Body of pancreas (tissue), 4 donors: ENCODE data around the gene HHAT. TPM values are rescaled to one million over a fixed set of nuclear protein-coding genes. Genes with fewer than 3 reads are reported as not detected.

ENCODE experiments used
- ATAC-seq: fragments of 150-250 bp; one replicate; pipeline ENCODE4 v1.9.1; 2016
- DNase-seq, 4 donors: peaks; one replicate each; pipeline ENCODE4 v3.0.0-alpha.2; 2019
- H3K27ac ChIP-seq, 4 donors: fragments of 200-600 bp; sonication (generic); 1 replicate in 3 of 4; 2 replicates in 1 of 4; pipeline versions ENCODE4 v1.5.1 to v1.6.1; 2016 to 2019; ENCODE audit warnings: mild to moderate bottlenecking in 1 of 4, mixed read lengths in 1 of 4, moderate library complexity in 1 of 4
- H3K27me3 ChIP-seq, 2 donors: fragments of 200-600 bp; sonication (generic); one replicate each; pipeline ENCODE4 v1.6.0; 2016; ENCODE audit warnings: mild to moderate bottlenecking in 1 of 2
- H3K36me3 ChIP-seq, 2 donors: fragments of 200-600 bp; sonication (generic); replicated peaks in 1 of 2; 2 replicates each; pipeline ENCODE4 v1.5.1; 2016; ENCODE audit warnings: low read depth in 2 of 2; ENCODE audit not compliant: insufficient read depth in 1 of 2
- H3K4me1 ChIP-seq: fragments of 200-600 bp; sonication (generic); one replicate; pipeline ENCODE4 v1.6.0; 2016
- H3K4me3 ChIP-seq, 2 donors: fragments of 200-600 bp; sonication (generic); 1 replicate in 1 of 2; 2 replicates in 1 of 2; pipeline ENCODE4 v1.5.1; 2016 to 2019
- H3K9me3 ChIP-seq, 3 donors: fragments of 200-600 bp; sonication (generic); 1 replicate in 2 of 3; 2 replicates in 1 of 3; pipeline ENCODE4 v1.5.1; 2016
- POLR2A ChIP-seq, 3 donors: fragments of 450-650 bp; IDR thresholded peaks; one replicate each; pipeline ENCODE4 v1.6.1; 2016; ENCODE audit warnings: antibody characterized with exemption in 3 of 3, mild to moderate bottlenecking in 2 of 3
- WGBS, 2 donors: methylation state at CpG; one replicate each; pipeline ENCODE4 v1.1.5; 2017; 5-methylcytosine and 5-hydroxymethylcytosine counted together
- intact Hi-C: fragments of 100-400 bp; cut with DNase I; formaldehyde crosslinking; loops from one replicate; pipeline ENCODE4 v1.15.1; 2023
- total RNA-seq, 2 donors: library from RNA; depleted of rRNA; stranded (reverse); fragments of >200 nt; gene quantifications; one replicate each; pipeline ENCODE4 v1.1.0, GENCODE V29; 2016
- TF ChIP-seq, protein P1 (sequence below), 7 experiments: fragments of 450-650 bp in 4 of 7; fragments of 200-600 bp in 3 of 7; sonication (generic) in 3 of 7; IDR thresholded peaks; one replicate each; pipeline ENCODE4 v1.5.1; 2016 to 2019; ENCODE audit warnings: antibody characterized with exemption in 7 of 7

Gene HHAT
- total RNA-seq, 2 donors from 2014 or later, result 4.4 to 19.4 TPM

GRCh38 chr1:210455840-210456603 lies 127.3 kb downstream of the HHAT start:
- ATAC-seq (no peak), DNase-seq (no peak)
- TF ChIP-seq POLR2A (IDR thresholded peaks at IDR 0.05), result no peak
- TF ChIP-seq, protein P1, sequence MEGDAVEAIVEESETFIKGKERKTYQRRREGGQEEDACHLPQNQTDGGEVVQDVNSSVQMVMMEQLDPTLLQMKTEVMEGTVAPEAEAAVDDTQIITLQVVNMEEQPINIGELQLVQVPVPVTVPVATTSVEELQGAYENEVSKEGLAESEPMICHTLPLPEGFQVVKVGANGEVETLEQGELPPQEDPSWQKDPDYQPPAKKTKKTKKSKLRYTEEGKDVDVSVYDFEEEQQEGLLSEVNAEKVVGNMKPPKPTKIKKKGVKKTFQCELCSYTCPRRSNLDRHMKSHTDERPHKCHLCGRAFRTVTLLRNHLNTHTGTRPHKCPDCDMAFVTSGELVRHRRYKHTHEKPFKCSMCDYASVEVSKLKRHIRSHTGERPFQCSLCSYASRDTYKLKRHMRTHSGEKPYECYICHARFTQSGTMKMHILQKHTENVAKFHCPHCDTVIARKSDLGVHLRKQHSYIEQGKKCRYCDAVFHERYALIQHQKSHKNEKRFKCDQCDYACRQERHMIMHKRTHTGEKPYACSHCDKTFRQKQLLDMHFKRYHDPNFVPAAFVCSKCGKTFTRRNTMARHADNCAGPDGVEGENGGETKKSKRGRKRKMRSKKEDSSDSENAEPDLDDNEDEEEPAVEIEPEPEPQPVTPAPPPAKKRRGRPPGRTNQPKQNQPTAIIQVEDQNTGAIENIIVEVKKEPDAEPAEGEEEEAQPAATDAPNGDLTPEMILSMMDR (IDR thresholded peaks at IDR 0.05), result no peak
- Histone ChIP-seq H3K27me3 (no peaks in the 10 kb centered on the region), H3K9me3 (no peaks in the 10 kb centered on the region), H3K4me3 (no peak overlapping the region), H3K36me3 (no peaks in the 10 kb centered on the region), H3K27ac (no peak overlapping the region), H3K4me1 (no peaks in the 10 kb centered on the region)
- intact Hi-C loops, result no loop called here
- WGBS, 2 donors, result 72 to 73% methylated on average over 8 of the region's 8 CpGs

DNA sequence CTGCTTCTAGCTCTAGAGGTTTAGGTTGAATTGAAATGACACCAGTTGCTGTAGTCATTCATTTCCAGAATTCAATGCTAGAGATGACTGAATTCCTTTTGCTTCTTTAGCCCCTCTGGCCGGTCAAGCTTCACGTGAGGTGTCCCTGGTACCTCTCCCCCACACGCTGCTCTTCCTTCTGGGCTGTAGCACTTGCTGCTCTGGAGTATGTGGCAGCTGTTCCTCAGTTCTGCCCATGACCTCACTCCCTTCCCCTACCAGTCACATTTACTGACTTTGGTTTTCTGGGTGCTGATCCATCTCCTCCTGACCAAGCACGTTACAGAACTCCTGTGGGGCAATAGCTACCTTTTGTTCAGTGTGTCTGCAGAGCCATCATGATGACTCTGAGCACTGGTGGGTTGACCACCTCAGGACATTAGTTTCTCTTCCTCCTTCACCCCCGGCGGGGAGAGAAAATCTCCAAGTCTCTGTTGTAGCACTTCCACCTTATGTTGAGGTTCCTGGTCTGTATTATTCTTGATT lies 128.1 kb downstream of the HHAT start:
- intact Hi-C loops, result no loop called here
- 86 to 93% methylated on average over 6 of the region's 6 CpGs for WGBS, 2 donors
- Histone ChIP-seq H3K27me3 (no peaks in the 10 kb centered on the region), H3K27ac (no peak overlapping the region), H3K4me1 (no peaks in the 10 kb centered on the region), H3K9me3 (no peaks in the 10 kb centered on the region), H3K4me3 (no peak overlapping the region), H3K36me3 (no peaks in the 10 kb centered on the region)
- no peak for TF ChIP-seq POLR2A (IDR thresholded peaks at IDR 0.05)
- TF ChIP-seq, protein P1 (IDR thresholded peaks at IDR 0.05), result no peak
- no peak for DNase-seq
- no peak for ATAC-seq

DNA sequence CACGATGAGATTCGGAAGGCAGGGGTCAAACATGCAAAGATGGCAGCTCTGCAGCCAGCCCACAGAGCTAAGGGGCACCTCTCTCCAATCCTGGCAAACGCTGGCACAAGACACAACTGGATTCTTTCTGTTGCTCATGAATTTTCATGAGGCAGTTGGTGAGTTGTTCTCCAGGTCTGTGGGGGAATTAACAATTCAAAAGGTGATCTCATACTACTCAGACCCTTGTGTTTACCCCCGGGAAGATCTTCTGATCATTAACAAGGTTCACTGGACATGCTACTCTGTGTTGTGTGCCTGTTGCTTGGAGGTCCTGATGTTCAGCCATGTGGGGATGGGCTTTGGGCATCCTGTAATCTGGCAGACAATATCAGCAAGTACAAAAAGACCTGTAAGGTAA lies 128.9 kb downstream of the HHAT start:
- DNase-seq, result no peak
- TF ChIP-seq POLR2A (IDR thresholded peaks at IDR 0.05), result no peak
- TF ChIP-seq, protein P1 (IDR thresholded peaks at IDR 0.05), result no peak
- intact Hi-C loops, result no loop called here
- Histone ChIP-seq H3K27ac (no peak overlapping the region), H3K36me3 (no peaks in the 10 kb centered on the region), H3K27me3 (no peaks in the 10 kb centered on the region), H3K4me3 (no peak overlapping the region), H3K9me3 (no peaks in the 10 kb centered on the region), H3K4me1 (no peaks in the 10 kb centered on the region)
- ATAC-seq, result no peak
- WGBS, 2 donors, result 71 to 76% methylated on average over 4 of the region's 4 CpGs

GRCh38 chr1:210464519-210465039 lies 135.9 kb downstream of the HHAT start:
- no peaks in the 10 kb centered on the region for H3K4me1 ChIP-seq
- H3K4me3 ChIP-seq, result no peak overlapping the region
- H3K27me3 ChIP-seq, result no peaks in the 10 kb centered on the region
- WGBS, 2 donors, result 89 to 91% methylated on average over 11 of the region's 11 CpGs
- intact Hi-C loops, result no loop called here
- H3K27ac ChIP-seq, result no peak overlapping the region
- TF ChIP-seq, protein P1 (IDR thresholded peaks at IDR 0.05), result no peak
- TF ChIP-seq POLR2A (IDR thresholded peaks at IDR 0.05), result no peak
- H3K9me3 ChIP-seq, result no peaks in the 10 kb centered on the region
- ATAC-seq (no peak), DNase-seq (no peak)
- H3K36me3 ChIP-seq, result no peaks in the 10 kb centered on the region
